Activated naive CD4-positive, alpha-beta T cell treated with Interleukin-2 at 50 U/mL for 16 hours (primary cell): ENCODE results near the gene BBLN.
A peak's percentile ranks its signal among the peaks of the same experiment; 100 is the strongest.

Experiments
- DNase-seq: peaks from one replicate; pipeline ENCODE4 v3.0.0-alpha.2; 2020

Gene BBLN

DNA sequence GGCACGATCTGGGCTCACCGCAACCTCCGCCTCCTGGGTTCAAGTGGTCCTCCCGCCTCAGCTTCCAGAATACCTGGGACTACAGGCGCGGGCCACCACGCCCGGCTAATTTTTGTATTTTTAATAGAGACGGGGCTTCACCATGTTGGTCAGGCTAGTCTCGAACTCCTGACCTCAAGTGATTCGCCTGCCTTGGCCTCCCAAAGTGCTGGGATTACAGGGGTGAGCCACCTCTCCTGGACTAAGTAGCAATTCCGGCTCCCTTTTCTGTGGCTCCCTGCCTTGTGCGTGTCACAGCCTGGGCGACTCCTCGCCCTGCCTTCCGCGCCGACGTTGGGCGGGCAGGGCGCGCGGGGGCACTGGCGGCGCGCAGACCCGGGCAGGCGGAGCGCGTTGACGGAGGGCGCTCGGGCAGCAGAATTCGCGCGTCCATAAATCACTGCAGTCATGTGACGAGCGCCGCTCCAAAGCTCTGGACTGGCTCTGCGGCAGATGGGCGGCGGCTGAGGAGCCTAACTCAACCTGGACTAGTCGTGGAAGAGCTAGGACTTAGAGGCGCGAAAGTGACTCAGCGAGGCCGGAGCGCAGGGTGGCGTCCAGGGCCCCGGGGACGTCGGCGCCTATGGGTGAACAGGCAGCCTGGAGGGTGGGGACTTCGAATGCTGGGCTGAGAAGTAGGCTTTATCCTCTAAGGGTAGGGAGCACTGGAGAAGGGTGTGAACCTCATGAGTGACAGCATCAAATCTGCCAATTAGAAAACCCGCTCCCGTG, 32.7 kb downstream of the BBLN start:
- no peak for DNase-seq

DNA sequence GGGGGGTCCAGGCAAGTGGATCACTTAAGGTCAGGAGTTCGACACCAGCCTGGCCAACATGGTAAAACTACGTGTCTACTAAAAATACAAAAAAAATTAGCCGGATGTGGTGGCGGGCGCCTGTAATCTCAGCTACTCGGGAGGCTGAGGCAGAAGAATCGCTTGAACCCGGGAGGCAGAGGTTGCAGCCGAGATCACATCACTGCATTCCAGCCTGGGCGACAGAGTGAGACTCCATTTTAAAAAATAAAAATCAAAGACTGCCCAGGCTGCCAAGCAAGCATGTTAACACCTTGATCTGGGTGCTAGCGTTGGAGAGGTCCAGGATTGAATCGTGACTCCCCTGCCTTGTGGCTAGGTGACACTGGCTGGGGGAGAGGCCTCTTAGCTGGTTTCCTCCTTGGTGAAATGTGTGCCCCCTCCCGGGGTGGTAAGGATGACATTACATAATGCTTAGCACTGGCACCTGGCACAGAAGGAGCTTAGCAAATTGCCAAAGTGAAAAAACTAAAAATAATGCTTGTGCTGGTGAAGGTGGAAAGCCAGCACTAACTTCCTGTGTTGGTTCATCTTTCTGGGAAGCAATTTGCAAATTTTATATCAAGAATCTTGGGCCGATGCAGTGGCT, 33.5 kb downstream of the BBLN start:
- no peak for DNase-seq

DNA sequence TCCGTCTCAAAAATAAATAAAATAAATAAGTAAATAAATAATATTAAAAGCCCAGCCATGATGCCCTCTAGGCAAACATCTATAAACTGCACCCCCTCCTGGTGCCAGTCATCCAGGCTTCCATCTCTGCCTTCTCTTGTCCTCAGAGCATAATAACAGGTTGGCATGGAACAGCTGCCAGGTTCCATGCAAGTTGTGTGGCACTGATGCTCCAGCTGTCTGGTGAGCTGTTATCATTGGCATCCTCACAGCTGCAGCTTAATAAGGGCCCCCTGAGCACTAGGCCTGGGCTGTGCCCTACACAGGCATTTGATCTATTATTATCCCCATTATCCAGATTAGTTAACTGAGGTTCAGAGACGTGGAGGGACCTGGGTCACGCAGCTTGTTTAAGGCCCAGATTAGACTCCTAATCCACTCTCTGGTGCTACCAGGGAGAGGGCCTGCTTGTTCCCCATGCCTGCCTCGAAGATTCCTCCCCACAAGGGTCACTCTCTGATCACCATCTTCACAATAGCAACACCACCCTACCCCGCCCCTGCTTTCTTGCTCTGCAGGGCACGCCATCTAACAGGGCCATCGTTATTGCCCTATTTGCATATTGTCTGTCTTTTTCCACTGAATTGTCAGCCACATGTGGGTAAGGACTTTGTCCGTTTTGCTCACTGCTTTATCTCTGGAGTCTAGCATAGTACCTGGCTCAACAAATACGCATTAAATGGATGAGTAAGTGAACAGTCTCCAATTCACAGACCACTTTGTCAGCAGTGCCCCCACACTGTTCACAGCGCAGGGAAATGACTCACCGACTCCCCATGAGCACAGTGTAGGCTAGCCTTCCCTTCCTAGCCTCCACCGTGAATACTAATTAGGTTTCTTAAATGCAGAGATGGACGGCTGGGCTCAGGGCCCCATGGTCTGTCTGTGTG, 41.6 kb downstream of the BBLN start:
- no peak for DNase-seq

- no peak for DNase-seq
These were observed 42.6 kb downstream of the BBLN start for GRCh38 chr9:128202648-128203023.

- peak; percentile 69 for DNase-seq
These were observed 43.1 kb downstream of the BBLN start, which contains the start of gene DNM1 for GRCh38 chr9:128203024-128203706. Gene DNM1, plus strand, starts transcription at chr9:128203379. Its CDS starts 92 bp downstream, at chr9:128203471.

DNA sequence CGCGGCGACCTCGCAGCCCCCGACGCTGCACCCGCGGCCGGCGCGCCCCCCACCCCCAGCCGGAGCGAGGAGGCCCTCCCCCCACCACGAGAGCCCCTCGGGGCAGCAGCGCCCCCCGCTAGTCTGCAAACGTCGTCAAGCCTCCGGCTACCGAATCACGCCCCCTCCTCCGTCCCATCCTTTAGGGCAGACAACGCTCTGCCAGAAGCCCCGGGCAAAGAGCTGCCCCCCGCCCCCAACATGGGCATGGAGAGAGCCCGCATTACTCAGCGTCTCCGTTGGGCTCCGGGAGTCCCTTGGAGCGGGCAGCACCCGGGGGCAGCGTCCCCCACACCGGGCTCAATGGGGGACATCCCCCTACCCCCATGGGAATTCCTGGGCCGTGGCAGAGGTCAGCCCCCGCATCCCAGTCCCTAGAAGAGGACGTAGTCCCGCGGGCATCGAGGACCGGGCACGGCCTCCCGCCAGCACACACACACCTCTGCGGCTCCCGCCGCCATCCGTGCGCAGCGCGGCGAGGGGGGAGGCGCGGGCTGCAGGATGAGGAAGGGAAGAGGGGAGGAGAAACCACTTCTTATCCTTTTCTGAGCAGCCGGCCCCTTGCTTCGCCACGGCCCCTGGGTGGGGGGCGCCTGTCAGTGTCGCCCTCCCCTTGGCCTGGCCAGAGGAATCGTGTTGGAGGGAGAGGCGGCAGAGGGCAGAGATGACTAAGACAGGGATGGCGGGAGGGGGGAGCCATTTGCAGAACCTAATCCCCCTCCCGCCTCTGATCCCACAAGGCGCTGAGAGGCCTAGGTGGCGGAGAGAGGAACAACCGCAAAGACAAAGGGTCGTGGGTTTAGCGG, 43.9 kb downstream of the BBLN start:
- no peak for DNase-seq

DNA sequence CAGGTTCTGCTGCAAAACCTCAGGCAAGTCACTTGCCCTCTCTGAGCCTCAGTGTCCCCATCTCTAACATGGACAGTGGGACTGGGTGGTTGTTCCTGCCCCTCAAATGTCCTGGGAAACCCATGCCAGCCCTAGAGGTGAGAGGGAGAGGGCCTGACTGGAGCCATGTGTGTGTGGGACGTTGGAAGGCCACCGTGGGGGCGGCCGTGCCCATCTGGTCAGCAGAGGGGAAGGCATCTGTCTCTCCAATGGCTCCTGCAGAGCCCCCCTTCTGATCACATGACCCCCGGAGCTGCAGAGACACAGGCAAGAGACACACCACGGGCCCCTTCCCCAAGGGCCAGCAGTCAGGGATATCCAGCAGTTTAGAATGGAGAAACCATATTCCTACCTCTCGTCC, 44.8 kb downstream of the BBLN start:
- no peak for DNase-seq

DNA sequence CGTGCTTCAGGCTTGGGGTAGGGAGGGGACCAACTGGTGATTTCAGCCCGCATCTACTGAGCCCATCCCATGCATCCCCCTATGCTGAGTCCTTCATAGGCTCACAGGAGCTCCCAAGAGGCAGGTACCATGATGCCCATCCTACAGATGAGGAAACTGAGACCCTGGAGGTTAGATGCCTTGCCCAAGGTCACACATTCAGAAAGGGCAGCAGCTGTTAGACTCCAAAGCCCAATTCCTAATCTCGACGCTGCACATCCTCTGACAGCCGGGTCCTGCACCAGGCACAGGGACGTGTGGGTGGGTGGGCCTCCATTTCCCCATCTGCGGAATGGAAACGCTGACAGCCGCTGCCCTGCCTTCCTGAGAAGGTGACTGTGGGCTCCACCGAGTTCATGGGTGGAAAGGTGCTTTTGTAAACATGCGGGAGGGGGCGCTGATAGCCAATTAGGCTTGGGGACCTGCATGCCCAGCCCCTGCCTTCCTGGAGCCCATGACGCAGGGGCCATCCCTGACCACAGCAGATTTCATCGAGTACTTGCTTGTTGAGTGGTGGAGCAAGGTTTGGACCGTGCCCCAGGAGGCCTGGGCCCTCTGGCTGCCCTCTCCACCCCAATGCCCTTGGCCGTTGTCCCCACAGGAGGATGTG, 45.4 kb downstream of the BBLN start:
- DNase-seq: no peak

DNA sequence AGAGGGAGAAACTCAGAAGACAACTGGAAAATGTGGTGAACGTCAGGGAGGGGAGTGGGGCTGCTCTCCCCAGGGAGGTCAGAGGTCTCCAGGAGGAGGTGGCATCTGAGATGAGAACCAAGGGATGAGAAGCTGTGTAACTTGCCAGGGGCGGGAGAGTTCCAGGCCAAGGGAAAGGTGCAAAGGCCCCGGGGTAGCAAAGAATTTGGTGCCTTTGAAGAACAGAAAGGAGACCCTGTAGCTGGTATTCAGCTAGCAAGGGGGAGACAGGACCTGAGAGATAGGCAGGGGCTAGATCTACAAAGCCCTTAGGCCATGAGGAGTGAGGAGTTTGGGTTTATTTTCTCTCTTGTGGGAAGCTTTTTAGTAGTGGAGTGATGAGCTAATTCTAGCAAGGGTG, 46.4 kb downstream of the BBLN start:
- no peak for DNase-seq

DNA sequence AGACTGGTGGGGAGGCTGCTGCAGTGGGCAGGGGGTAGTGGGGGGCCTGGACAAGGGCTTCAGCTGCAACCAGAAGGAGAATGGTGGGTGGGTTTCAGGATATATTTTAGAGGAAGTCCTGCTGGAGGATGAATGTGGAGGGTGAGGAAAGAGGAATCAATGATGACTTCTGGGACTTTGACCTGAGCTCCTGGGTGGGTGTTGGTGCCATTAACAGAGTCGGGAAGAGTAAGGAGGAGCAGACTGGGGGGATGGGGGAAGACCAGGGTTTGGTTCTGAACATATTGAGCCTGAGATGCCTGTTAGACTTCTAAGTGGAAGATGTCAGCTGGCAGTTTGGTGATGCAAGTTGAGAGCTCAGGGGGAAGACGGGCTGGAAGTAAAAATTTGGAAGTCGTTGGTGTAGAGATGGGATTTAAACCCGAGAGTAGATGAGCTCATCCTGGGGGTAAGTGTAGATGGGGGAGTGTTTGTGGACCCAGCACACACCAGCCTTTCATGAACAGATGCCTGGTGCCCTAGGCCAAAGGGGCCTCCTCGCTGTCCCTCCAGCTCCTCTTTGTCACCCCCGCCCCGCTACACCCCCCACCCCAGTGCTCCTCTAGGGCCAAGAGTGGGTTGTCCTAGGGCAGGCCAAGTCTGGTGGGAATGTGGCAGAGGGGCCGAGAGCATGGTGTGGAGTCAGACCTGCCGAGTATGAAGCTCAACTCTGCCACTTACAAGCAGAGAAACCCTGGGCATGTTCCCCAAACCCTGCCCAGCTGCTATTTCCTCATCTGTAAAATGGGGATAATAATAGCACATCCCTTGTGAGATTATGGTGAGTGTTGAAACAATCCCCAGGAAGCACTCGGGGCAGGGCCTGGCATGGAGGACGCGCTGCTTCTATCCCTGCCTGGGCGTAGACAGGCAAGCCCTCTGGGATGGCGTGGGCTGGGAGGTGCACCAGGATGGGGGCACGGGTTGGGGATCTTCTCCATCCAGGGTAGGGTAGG, 47.1 kb downstream of the BBLN start:
- no peak for DNase-seq

- no peak for DNase-seq
These were observed 48.3 kb downstream of the BBLN start for GRCh38 chr9:128208386-128208785.

DNA sequence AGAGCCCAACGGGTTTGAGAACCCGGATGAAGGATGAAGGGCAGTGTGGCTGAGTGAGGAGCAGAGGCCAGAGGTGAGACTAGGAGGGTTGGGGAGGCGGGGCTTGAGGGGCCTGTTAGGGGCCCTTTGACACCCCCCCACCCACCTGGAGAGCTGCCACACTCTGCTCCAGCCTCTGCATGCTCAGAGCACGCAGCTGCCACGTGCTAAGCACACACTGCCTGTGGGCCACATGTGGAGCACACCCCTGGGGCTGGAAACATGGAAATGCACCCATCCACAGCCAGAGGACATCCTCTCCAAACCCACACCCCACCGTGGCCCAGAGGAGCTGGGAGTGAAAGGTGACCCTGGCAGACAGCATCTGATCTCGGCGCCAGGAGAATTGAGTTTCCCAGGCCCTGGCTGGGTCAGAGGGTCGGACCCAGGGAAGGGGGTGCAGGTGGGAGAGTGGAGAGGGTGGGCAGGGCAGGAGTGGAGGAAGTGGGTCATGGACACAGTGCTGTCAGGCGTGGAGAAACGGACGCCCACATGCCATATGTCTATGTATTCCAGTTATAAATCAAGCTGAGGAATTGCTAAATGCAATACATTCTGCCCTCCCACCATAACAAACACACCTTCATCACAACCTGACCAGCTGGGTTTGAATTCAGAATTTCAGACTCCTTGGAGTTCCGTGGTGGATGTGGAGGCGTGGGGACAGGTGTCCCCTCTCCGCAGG, 49.0 kb downstream of the BBLN start:
- no peak for DNase-seq

DNA sequence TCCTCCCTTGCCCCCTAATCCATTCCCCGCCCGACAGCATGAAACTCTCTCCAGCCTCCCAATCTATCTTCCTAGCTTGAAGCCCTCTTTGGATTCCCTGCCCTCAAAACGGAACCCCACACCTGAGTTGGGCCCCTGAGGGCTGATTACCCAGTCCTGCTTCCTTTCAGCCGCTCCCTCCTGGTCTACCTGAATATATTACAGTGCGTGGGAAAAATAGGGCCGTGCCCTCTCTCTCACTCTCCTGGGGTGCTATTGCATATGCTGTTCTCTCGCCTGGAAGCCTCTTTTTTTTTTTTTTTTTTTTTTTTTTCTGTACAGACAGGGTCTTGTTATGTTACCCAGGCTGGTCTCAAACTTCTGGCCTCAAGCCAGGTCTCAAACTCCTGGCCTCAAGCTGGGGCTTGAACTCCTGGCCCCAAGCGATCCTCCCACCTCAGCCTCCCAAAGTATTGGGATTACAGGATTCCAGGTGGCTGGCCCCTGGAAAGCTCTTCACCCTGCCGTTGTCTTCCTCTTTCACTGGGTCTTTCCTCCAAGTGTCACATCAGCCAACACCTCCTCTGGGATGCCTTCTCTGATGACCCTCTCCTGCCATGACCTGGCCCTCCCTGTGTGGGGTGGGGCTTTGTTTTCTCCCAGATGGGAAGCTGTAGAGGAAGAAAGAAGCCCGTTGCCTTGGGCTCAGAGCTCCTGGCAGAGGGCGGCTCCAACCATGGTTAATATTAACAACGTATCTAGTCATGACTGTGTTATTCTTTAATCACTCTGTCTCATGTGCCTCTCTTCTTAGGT, 51.3 kb downstream of the BBLN start:
- no peak for DNase-seq

GRCh38 chr9:128211981-128212281, 51.9 kb downstream of the BBLN start:
- no peak for DNase-seq
